Activated CD8-positive, alpha-beta T cell treated with anti-CD3 and anti-CD28 coated beads, Interleukin-2, amount 10 ng/mL, durations not matched to agents 7 days and 5 days (primary cell): Measurements from ENCODE around the gene IL25. TPM values are rescaled to one million over a fixed set of nuclear protein-coding genes. Genes with fewer than 3 reads are reported as not detected.
A peak's percentile ranks its signal among the peaks of the same experiment; 100 is the strongest.
"Not testable (repeated sequence)": the region's sequence is repeated elsewhere in the genome, so short reads cannot be mapped to it uniquely, and the experiment has no call there.

Experiments
- ATAC-seq: fragments of 150-1000 bp; cut with Tn5 transposase; one replicate; pipeline ENCODE4 v1.10.0; 2021; ENCODE audit warnings: moderate library complexity
- CTCF ChIA-PET: fragments of 350-600 bp; sonication (Branson Sonifier 250); formaldehyde crosslinking; loops from one replicate; lab custom pipeline; 2021; ENCODE audit warnings: antibody characterized with exemption; lab: Charles Lee
- POLR2A ChIA-PET: fragments of 350-600 bp; sonication (Branson Sonifier 250); formaldehyde crosslinking; loops from one replicate; lab custom pipeline; 2021; ENCODE audit warnings: antibody characterized with exemption; lab: Charles Lee
- DNase-seq: peaks from one replicate; pipeline ENCODE4 v3.0.0-alpha.2; 2020
- H3K27ac Mint-ChIP-seq: one replicate; pipeline ENCODE4 v1.8.0; 2021; ENCODE audit warnings: mild to moderate bottlenecking, mixed read lengths
- H3K27me3 Mint-ChIP-seq: one replicate; pipeline ENCODE4 v1.8.0; 2021; ENCODE audit warnings: low read depth, mixed read lengths
- H3K36me3 Mint-ChIP-seq: one replicate; pipeline ENCODE4 v1.8.0; 2021; ENCODE audit warnings: low read depth, mixed read lengths
- H3K4me1 Mint-ChIP-seq: one replicate; pipeline ENCODE4 v1.8.0; 2021; ENCODE audit warnings: low read depth, mixed read lengths
- H3K4me3 Mint-ChIP-seq: one replicate; pipeline ENCODE4 v1.8.0; 2021; ENCODE audit warnings: mild to moderate bottlenecking, mixed read lengths
- H3K9me3 Mint-ChIP-seq: one replicate; pipeline ENCODE4 v1.8.0; 2022; ENCODE audit warnings: mixed read lengths; ENCODE audit not compliant: insufficient read depth
- microRNA-seq: library from miRNA; unstranded; fragments of <30 nt; microRNA quantifications from one replicate; pipeline ENCODE4 v1.2.0, GENCODE V29; 2022
- total RNA-seq, 2 experiments: library from RNA; stranded (reverse); gene quantifications; one replicate each; pipeline ENCODE4 v1.2.3, GENCODE V29; 2021

The IL25 gene
- total RNA-seq, 2 experiments from 2014 or later: not detected

DNA sequence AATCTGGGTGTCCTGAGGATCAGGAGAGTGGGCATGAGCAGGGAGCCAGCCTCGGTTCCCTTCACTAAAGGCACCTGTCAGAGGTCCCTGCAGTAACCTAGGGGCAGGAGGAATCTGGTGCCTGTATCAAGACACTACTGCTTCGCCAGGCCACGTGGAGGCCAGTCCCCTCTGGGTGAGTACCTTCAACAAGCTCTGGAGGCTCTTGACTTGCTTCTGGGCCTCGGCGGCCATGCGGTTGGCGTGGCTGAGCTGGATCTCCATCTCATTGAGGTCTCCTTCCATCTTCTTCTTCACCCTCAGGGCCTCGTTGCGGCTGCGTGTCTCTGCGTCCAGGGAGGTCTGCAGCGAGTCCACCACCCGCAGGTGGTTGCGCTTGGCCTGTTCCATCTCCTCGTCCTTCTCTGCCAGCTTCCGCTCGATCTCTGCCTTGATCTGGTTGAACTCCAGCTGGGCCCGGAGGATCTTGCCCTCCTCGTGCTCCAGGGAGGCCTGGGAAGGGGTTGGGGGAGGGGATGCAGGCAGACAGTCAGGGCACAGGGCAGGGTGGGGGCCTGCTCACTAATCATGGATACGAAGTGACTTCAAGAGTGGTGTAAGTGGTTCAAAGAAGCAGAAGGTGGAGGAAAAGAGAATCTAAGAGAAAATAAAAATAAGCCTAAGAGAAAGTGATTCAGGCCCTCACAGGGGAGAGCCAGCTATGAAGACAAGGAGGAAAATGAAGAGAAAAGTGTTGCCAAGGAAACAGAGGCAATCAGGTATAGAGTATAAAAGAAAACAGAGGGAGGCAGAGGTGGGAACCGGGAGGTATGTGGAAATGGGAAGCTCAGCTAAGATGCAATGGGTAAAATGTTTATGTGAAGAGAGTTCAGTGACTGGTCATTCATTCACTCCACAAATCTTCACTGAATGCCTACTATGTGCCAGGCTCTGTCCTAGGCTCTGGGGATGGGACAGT is 43.5 kb downstream of the IL25 start:
- H3K4me3 Mint-ChIP-seq: no peak overlapping the region
- ChIA-PET CTCF (interaction anchor here (1.1 kb wide), 1 partner anchor 296 kb away, joined by 3 read pairs; no protein-coding TSS in a partner anchor), POLR2A (interaction anchor here (0.6 kb wide), 1 partner anchor 106 kb away, joined by 3 read pairs; no protein-coding TSS in a partner anchor)
- H3K4me1 Mint-ChIP-seq: peaks cover 3% of the 10 kb centered on the region
- no peaks in the 10 kb centered on the region for H3K27me3 Mint-ChIP-seq
- H3K9me3 Mint-ChIP-seq: no peaks in the 10 kb centered on the region
- ATAC-seq (no peak), DNase-seq (no peak)
- no peaks in the 10 kb centered on the region for H3K36me3 Mint-ChIP-seq
- H3K27ac Mint-ChIP-seq: no peak overlapping the region

DNA sequence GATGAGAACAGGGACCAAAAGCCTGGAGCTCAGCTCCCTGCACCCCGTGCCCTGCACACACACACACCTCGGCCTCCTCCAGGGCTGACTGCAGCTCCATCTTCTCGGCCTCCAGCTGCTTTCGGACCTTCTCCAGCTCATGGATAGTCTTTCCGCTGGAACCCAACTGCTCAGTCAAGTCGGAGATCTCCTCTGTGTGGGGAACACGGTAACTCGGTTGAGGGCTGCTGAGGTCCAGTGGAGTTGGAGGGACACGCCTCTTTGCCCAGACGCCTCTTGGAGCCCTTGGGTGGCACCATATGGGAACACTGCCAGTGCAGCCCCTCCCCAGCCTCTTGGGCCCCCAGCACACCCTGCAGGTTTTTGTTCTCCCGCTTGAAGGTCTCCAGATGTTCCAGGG is 44.2 kb downstream of the IL25 start:
- ATAC-seq (no peak), DNase-seq (no peak)
- Mint-ChIP-seq H3K9me3 (no peaks in the 10 kb centered on the region), H3K27ac (no peak overlapping the region), H3K4me1 (peaks cover 10% of the 10 kb centered on the region), H3K36me3 (no peaks in the 10 kb centered on the region), H3K27me3 (no peaks in the 10 kb centered on the region), H3K4me3 (no peak overlapping the region)
- CTCF ChIA-PET: no interaction called here
- POLR2A ChIA-PET: no interaction called here

GRCh38 chr14:23417269-23417668 is 44.7 kb downstream of the IL25 start:
- H3K9me3 Mint-ChIP-seq, ATAC-seq, POLR2A ChIA-PET, H3K36me3 Mint-ChIP-seq, H3K27ac Mint-ChIP-seq, H3K27me3 Mint-ChIP-seq, H3K4me3 Mint-ChIP-seq, DNase-seq, CTCF ChIA-PET: not testable (repeated sequence)
- peaks cover 14% of the 10 kb centered on the region for H3K4me1 Mint-ChIP-seq

DNA sequence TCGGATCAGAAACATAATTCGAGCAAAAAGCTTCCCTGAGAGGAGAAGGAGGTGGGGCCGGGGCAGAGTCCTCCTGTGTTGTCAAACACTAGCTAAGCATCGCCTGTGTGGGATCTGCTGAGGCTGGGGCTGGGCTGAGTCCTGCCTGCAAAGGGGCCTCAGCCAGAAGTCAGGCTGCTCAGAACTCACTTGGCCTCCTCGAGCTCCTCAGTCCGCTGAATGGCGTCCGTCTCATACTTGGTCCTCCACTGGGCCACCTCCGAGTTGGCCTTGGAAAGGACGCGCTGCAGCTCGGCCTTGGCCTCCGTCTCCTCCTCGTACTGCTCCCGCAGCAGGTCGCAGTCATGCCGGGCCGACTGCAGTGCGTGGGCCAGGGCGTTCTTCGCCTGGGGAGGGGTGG is 45.4 kb downstream of the IL25 start:
- Mint-ChIP-seq H3K36me3 (no peaks in the 10 kb centered on the region), H3K4me3 (no peak overlapping the region), H3K9me3 (no peaks in the 10 kb centered on the region), H3K4me1 (peaks cover 14% of the 10 kb centered on the region), H3K27ac (no peak overlapping the region), H3K27me3 (no peaks in the 10 kb centered on the region)
- ATAC-seq (no peak), DNase-seq (no peak)
- POLR2A ChIA-PET: no interaction called here
- CTCF ChIA-PET: interaction anchor here (0.8 kb wide), 1 partner anchor 39 kb away, joined by 3 read pairs; no protein-coding TSS in a partner anchor

GRCh38 chr14:23419646-23420045 is 47.0 kb downstream of the IL25 start:
- H3K36me3 Mint-ChIP-seq, DNase-seq, ATAC-seq, CTCF ChIA-PET, POLR2A ChIA-PET, H3K27ac Mint-ChIP-seq, H3K4me3 Mint-ChIP-seq, H3K27me3 Mint-ChIP-seq, H3K9me3 Mint-ChIP-seq: not testable (repeated sequence)
- H3K4me1 Mint-ChIP-seq: peaks cover 14% of the 10 kb centered on the region

GRCh38 chr14:23421594-23421993 is 49.0 kb downstream of the IL25 start:
- Mint-ChIP-seq H3K4me3 (no peak overlapping the region), H3K27ac (no peak overlapping the region), H3K27me3 (no peaks in the 10 kb centered on the region), H3K4me1 (peaks cover 18% of the 10 kb centered on the region), H3K36me3 (no peaks in the 10 kb centered on the region), H3K9me3 (no peaks in the 10 kb centered on the region)
- DNase-seq: peak; percentile 25
- ATAC-seq: peak; percentile 61
- CTCF ChIA-PET: interaction anchor here (1.0 to 1.8 kb wide), 3 partner anchors 41 to 167 kb away, joined by 3 to 6 read pairs (median 4); no protein-coding TSS in a partner anchor
- POLR2A ChIA-PET: interaction anchor here (1.8 kb wide), 1 partner anchor 100 kb away, joined by 8 read pairs; the partner anchor contains the start of gene PABPN1

DNA sequence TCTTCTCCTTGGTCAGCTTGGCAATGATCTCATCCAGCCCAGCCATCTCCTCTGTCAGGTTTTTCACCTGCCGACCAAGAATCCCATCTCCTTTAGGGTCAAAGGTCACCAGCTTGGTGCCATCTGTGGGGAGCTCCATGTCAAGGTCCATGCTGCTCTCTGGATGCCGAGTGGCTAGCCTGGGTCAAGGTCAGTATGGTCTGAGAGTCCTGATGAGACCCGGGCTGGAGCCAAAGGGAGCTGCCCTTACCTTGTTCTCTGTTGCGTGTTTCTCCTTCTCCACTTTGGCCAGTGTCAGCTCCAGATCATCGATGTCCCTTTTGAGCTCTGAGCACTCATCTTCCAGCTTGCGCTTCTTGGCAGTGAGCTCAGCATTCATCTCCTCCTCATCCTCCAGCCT is 51.0 kb downstream of the IL25 start:
- DNase-seq (no peak), ATAC-seq (no peak)
- ChIA-PET POLR2A (no interaction called here), CTCF (interaction anchor here (0.8 kb wide), 2 partner anchors 43 to 44 kb away, joined by 3 read pairs; no protein-coding TSS in a partner anchor)
- Mint-ChIP-seq H3K27ac (no peak overlapping the region), H3K36me3 (no peaks in the 10 kb centered on the region), H3K4me1 (peaks cover 18% of the 10 kb centered on the region), H3K27me3 (no peaks in the 10 kb centered on the region), H3K9me3 (no peaks in the 10 kb centered on the region), H3K4me3 (no peak overlapping the region)

GRCh38 chr14:23425169-23425568 is 52.6 kb downstream of the IL25 start:
- CTCF ChIA-PET: no interaction called here
- H3K27ac Mint-ChIP-seq: no peak overlapping the region

DNA sequence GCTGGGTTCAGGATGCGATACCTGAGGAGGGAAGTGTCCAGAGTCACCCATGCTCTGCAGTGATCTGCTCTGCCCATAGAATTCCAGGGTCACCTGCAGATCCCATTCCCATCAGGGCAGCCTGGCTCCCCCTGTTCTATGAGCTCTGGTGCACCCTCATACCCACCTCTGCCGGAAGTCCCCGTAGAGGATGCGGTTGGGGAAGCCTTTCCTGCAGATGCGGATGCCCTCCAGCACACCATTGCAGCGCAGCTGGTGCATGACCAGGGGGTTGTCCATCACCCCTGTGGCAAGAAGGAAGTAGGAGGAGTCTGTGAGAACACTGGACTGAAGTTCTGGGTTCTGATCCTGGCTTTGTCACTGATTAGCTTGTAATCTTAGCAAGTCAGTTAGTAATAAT is 53.2 kb downstream of the IL25 start:
- not testable (repeated sequence) for H3K27ac Mint-ChIP-seq

More at GRCh38 chr14:23425169-23425568, 52.6 kb downstream of the IL25 start:
- Mint-ChIP-seq H3K4me1 (peaks cover 18% of the 10 kb centered on the region), H3K27me3 (no peaks in the 10 kb centered on the region), H3K4me3 (no peak overlapping the region), H3K36me3 (no peaks in the 10 kb centered on the region), H3K9me3 (no peaks in the 10 kb centered on the region)
- DNase-seq (no peak), ATAC-seq (no peak)
- POLR2A ChIA-PET: interaction anchor here (1.1 kb wide), 1 partner anchor 13 kb away, joined by 4 read pairs; no protein-coding TSS in a partner anchor

More for the DNA sequence above, 53.2 kb downstream of the IL25 start:
- H3K36me3 Mint-ChIP-seq, H3K9me3 Mint-ChIP-seq, CTCF ChIA-PET, ATAC-seq, H3K4me3 Mint-ChIP-seq, H3K27me3 Mint-ChIP-seq, DNase-seq: not testable (repeated sequence)
- POLR2A ChIA-PET: interaction anchor here (1.1 kb wide), 1 partner anchor 13 kb away, joined by 4 read pairs; no protein-coding TSS in a partner anchor
- H3K4me1 Mint-ChIP-seq: peaks cover 18% of the 10 kb centered on the region

Small RNA genes lying within 50 kb of the gene (microRNA-seq; reads per million reads assigned to microRNA genes)
- gene MIR208A (not detected), gene MIR208B (not detected)

Other genes starting within 250 kb of the IL25 start
- under 1 TPM; 0.24 to 0.57 TPM for gene SLC7A8, start 189.1 kb upstream of the IL25 start, total RNA-seq
- gene RNF212B, start 134.9 kb upstream of the IL25 start, total RNA-seq: not detected
- 1 to 10 TPM; 7.8 to 9.2 TPM for gene HOMEZ, start 86.7 kb upstream of the IL25 start, total RNA-seq
- gene PPP1R3E, start 70.0 kb upstream of the IL25 start, total RNA-seq: 10 to 100 TPM; 22.6 to 28.3 TPM
- gene BCL2L2, start 66.0 kb upstream of the IL25 start, total RNA-seq: 1 to 10 TPM; 2.2 to 2.9 TPM
- gene PABPN1, start 51.4 kb upstream of the IL25 start, total RNA-seq: 100 to 1,000 TPM; 200 to 210 TPM
- gene SLC22A17, start 19.9 kb upstream of the IL25 start, total RNA-seq: 1 to 10 TPM in 1 of 2 experiments, under 1 TPM in 1; 0.94 to 1.1 TPM
- gene EFS, start 7.6 kb upstream of the IL25 start, total RNA-seq: not detected
- gene CMTM5, start 4.2 kb downstream of the IL25 start, total RNA-seq: not detected
- not detected for gene MYH6, start 35.5 kb downstream of the IL25 start, total RNA-seq
- gene MYH7, start 62.9 kb downstream of the IL25 start, total RNA-seq: not detected
- gene NGDN, start 96.9 kb downstream of the IL25 start, total RNA-seq: 10 to 100 TPM; 43.7 to 44.0 TPM
- 1 to 10 TPM in 1 of 2 experiments, under 1 TPM in 1; 0.90 to 1.5 TPM for gene ZFHX2, start 179.0 kb downstream of the IL25 start, total RNA-seq
- 1 to 10 TPM; 7.3 to 9.8 TPM for gene THTPA, start 183.5 kb downstream of the IL25 start, total RNA-seq
- 100 to 1,000 TPM; 267 to 276 TPM for gene AP1G2, start 195.0 kb downstream of the IL25 start, total RNA-seq
- gene JPH4, start 206.0 kb downstream of the IL25 start, total RNA-seq: not detected